Measurements from ENCODE around the gene PI4KA.

DNA sequence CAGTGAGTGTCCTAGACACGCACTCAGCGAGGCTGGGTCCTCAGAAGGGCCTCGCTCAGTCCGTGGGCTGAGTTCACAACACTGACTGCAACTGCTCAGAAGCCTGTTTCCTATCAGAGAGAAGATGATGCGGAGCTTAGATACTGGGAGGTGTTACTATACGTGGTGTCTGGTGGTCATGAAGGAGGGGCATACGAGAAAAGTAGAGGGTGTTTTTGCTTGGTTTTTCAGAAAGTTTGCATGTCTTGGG, 94.2 kb downstream of the PI4KA start:
- TF ChIP-seq, protein P1, sequence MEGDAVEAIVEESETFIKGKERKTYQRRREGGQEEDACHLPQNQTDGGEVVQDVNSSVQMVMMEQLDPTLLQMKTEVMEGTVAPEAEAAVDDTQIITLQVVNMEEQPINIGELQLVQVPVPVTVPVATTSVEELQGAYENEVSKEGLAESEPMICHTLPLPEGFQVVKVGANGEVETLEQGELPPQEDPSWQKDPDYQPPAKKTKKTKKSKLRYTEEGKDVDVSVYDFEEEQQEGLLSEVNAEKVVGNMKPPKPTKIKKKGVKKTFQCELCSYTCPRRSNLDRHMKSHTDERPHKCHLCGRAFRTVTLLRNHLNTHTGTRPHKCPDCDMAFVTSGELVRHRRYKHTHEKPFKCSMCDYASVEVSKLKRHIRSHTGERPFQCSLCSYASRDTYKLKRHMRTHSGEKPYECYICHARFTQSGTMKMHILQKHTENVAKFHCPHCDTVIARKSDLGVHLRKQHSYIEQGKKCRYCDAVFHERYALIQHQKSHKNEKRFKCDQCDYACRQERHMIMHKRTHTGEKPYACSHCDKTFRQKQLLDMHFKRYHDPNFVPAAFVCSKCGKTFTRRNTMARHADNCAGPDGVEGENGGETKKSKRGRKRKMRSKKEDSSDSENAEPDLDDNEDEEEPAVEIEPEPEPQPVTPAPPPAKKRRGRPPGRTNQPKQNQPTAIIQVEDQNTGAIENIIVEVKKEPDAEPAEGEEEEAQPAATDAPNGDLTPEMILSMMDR (IDR thresholded peaks at IDR 0.05), result no peak
- no peak for TF ChIP-seq POLR2A (IDR thresholded peaks at IDR 0.05)
- TF ChIP-seq EP300 (IDR thresholded peaks at IDR 0.05), result no peak

Measured in tibial nerve (tissue), 4 donors.